Gastrocnemius medialis (tissue), 4 donors: ENCODE data around the gene LRRC4.

Experiments used
- CTCF ChIP-seq, 5 experiments: fragments of 450-650 bp in 3 of 5; fragments of 200-600 bp in 2 of 5; sonication (generic) in 2 of 5; IDR thresholded peaks in 4 of 5; conservative IDR thresholded peaks in 1 of 5; 1 replicate in 4 of 5; 2 replicates in 1 of 5; pipeline ENCODE4 v1.5.1; 2016 to 2019; ENCODE audit warnings: antibody characterized with exemption in 5 of 5, mild to moderate bottlenecking in 3 of 5, moderate library complexity in 3 of 5
- POLR2A ChIP-seq, 2 donors: fragments of 450-650 bp; IDR thresholded peaks; one replicate each; pipeline ENCODE4 v1.6.1; 2017; ENCODE audit warnings: antibody characterized with exemption in 2 of 2, mild to moderate bottlenecking in 2 of 2, moderate library complexity in 2 of 2

GRCh38 chr7:128071376-128071775, 40.1 kb upstream of the LRRC4 start:
- TF ChIP-seq POLR2A (IDR thresholded peaks at IDR 0.05) = no peak
- TF ChIP-seq CTCF (IDR thresholded peaks at IDR 0.05 in 4 of 5, conservative IDR thresholded peaks at IDR 0.05 in 1 of 5) = no peak
